ENCODE results near the gene LIPG.

The LIPG gene

DNA sequence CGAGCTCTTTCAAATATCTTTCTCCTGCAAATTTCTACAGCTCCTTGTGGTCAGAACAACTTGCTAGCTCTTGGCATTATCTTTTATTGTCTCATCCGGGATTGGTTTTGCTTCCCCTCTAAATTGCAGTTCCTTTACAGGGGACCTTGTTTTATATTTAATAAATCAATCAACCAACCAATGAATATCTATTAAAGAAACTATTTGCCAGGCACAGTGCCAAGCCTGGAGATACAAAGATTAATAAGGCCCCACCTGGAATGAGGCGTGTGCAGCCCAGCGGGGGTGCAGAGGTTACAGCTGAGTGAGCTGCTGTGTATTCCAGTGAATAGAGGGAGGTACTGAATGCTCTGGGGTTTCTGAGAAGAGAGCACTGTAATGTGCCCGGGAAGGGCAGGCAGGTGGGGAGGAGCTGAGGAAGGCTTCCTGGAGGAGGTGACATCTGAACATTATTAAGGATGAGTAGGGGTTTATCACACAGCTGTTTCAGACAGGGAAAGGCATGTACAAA is 51.8 kb downstream of the LIPG start:
- no peak for DNase-seq

DNA sequence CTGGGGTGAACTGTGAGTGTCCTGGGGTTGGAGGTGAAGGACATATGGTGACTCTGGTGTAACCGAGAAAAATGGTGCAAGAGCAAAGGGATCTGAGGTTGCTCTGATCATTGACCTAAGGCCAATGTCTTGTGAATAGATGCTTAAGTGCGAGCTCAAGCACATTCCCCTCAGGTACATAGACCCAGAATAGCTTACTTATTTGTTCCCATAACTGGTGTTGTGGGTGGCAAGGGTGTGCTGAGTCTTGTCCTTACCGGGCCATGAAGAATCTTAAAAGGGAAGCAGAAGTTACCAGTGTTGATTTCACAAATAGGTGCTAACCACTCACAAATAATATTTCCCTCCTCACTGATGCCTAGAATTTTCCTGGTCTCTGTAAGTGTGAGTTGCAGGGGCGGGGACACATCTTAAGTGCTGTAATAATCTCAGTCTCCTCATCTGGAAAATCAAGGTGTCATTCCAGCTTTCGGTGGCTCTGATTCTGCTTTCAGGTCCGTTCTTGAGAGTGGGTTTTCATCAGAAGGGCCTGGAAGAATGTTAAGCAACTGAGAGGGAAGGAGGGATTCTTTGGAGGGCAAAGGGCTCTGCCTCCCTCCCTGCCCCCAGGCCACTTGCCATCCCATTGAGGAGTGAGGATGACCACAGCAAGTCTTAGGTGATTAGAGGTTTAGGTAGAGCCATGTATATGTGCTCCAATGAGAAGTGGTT is 54.9 kb downstream of the LIPG start:
- no peak for DNase-seq

DNA sequence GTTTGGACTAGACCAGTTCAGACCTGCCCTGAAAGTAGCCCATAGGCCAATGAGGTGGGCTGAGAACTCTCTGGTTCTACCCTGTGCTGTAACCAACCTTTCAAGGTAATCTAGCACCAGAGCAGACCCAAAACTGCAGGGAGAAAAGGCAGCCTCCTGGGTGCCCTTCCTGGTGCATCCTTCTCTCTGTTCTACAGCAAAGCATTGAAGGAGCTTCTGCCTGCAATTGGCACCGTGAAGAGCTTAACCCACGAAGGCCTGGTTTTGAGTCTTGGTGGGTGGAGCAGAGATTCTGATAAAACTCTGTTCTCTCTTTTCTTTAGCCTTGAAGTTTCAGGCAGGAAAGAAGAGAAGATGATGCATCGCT is 55.5 kb downstream of the LIPG start:
- no peak for DNase-seq

DNA sequence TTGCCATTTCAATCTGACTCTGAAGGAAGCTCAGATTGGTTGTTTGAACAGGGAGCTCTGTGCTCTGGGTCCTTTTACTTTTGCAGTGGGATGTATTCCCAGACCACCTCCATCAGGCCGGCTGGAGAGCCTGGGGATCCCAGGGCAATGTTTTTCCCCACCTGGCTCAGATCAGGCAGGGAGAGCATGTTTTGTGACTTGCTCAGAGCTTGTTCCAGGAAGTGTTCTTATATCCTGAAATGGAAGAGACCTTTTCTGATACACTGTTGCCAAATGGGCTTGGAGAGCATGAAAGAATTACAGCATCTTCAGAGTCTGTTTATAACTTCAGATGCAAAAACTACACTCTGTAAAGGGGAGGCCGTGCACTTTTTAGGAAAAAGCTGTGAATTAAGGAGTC is 56.0 kb downstream of the LIPG start:
- no peak for DNase-seq

DNA sequence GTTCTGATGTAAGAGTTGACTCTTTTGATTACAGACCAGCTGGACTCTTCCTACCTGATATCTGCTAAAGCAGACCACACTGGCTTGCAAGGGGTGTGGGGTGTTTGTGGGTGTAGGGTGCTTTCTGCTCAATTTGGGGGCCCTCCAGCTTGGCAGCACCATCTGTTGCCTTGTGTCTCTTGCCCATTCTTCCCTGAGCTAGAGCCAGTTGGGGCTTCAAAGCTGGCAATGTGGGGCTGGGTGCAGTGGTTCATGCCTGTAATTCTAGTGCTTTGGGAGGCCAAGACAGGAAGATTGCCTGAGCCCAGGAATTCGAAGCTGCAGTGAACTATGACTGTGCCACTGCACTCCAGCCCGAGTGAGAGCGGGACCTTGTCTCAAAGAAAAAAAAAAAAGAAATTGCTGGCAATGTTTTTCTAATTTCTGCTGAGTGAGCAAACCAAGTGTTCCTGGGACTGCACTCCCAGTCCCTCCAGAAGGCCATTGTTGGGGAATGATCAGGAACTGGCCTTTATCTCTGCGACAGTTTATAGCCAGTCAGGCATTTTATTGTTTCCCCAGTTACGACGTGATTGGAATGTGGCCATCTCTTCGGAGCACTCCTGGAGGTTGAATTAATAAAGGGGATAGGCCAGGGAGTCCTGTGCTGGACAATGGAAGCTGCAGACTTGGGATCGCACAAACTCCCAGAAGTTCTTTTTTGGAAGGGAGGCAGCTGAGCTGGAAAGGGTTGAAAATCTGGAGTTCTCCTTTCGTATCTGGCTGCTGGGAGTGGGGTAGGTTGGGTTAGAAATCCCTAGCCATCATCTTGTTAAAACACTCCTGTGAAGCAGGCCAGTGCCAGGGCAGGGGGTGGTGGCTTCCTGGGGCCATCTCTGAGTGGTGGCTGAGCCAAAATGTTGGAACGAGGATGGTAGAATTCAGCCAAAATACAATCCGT is 57.2 kb downstream of the LIPG start:
- DNase-seq, result no peak

DNA sequence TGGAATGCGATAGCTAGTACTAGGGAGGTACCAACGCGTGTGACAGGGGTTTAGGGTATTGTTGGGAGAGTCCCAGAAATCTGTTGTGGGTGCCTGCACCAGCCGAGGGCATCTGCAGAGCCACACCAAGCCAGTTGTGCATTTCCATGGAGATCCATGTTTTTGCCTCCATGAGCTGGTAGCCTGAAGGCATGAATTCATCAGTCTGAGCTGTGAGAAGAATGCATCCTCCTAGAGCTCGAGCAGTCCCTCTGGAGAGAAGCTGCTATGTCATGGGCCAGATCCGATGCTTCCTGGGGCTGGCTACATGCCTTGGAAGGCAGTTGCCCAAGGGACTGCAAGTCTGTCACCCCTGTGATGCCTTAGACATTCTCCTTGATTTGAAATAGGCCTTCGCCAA is 57.9 kb downstream of the LIPG start:
- no peak for DNase-seq

DNA sequence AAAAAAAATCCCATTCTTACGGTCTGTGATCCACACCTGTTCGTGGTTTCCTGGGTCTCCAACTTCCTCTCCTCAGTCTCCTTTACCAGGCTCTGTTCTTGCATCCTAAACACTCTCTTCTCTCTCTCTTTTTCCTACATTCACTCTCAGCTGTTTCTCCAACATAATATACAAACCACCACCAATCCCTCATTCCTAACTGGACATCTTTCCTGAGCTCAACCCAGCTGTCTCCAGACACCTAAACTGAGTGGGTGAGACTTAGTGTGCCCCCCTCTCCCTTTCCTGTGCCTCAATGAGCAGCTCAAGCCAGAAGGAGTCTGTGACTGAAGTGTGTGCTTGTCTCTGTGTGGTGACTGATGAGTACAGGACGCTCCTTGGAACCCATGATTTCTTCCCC is 59.4 kb downstream of the LIPG start:
- no peak for DNase-seq

- DNase-seq, result no peak
Observed at GRCh38 chr18:49621717-49622351, 60.0 kb downstream of the LIPG start.

DNA sequence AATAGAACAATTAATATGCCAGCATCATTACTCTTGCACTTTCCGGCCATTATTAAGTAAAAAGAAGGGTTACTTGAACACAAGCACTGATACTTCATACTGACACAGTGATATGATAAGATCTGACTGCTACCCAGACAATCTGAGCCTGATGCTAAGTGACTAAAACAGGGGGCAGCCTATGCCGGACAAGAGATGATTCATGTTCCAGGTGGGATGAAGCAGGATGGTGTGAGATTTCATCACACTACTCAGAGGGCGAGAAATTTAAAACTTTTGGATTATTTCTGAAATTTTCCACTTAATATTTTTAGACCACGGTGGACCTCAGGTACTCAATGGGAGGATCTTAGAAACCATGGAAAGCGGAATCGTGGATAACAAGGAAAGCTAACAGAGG is 61.7 kb downstream of the LIPG start:
- no peak for DNase-seq

- no peak for DNase-seq
Observed at GRCh38 chr18:49625021-49625691, 63.3 kb downstream of the LIPG start.

DNA sequence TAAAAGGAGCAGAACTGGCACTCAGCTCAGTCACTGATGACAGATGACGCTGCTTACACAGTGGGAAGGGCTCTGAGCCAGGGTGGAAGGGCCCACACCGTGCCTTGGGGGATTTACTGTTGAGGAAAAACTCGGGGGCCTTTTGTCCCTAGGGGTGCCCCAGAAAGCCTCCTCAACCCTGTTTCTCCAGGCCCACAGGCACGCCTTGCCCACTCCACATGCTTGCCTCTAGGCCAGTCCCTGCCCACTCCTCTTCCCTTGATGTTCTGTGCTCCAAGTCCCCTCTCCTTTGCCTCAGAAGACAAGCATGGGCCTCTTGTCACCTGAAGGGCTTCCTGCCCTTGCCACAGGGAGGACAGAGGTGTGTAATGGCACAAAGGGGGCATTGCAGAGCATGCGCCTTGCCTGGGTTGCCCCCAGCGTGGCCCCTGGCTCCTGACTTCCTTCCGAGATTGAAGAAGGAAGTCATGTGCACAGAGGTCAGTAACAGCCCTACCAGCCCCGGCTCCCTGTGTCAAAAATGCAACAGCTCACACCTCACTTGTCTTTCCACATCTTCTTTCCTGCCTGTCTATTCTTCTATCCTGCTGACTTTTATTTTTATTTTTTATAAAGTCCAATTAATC is 65.1 kb downstream of the LIPG start:
- DNase-seq, result no peak

- DNase-seq, result no peak
Observed at GRCh38 chr18:49628119-49628518, 66.3 kb downstream of the LIPG start.

DNA sequence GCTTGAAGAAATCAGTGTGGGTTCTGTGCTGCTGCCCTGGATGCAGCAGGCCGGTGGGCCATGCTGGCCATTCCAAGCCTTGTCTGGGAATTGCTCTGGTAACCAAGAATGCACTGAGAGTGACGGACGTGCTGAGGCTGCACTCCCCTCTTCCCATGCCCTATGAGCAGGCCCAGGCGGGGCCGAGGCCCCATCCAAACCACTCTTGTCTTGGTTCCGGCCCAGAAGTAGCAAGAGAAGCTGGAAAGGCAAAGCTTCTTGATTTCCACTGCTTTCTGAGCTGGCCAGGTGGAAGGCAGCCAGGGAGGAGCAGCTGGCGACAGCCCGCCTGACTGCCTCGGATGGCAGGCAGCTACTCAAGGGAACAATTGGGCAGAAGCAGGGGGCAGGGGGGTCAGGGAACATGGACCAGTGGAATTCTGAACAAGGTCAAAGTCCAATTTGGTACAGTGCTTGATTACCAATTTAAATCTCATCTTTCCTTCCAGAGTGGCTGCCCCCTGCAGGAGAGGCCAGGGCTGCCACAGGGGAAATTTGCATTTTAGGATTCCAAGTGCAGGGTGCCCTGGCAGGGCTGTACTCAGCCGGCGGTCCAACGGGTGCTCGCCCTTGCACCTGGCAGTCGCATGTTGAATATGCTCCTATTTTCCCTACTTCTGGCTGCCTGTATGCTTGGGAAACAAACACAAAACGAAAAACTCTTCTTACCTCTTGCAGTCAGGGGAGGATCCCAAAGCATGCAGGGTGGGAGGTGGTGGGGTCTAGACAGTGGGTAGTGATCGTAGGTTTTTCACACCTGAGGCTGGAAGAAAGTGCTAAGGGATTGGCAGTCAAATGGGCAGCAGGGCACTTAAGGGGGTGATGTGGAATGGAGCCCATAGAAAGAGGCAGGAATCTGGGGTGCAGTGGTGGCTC is 67.3 kb downstream of the LIPG start:
- DNase-seq, result no peak

- DNase-seq, result no peak
Observed at GRCh38 chr18:49630246-49630699, 68.4 kb downstream of the LIPG start.

DNA sequence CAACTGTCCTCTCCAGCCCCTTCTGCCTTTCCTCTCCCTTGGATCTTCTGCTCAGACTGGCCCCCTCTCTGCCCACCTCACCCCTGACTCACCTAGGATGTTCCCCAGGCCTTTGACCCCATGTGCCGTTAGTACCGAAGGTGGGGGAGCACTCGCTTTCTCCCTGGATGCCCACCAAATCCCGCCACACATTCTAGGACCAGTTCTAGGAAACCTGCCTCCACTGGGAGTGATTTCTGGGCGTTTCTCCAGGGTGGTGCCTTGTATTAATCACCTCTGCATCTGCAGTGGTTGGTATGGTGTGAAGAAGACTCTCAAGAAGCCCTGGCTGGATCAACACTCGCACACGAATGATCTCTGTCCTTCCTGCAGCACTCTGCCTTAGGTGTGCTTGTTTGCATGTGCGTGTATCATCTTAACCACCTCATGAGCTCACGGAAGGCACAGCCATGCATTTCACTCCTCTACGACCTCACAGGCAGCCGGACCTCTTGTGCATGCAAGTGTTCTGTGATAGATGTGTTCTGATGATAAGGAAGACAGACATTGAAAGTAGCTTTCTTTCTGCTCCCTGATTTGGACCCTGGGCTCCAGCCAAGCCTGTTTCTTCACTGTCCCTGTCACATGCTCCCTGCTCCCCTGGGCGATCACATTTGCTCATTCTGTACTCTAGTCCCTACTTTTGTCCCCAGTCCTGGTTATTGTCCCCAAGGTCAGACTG is 69.4 kb downstream of the LIPG start:
- DNase-seq, result no peak

DNA sequence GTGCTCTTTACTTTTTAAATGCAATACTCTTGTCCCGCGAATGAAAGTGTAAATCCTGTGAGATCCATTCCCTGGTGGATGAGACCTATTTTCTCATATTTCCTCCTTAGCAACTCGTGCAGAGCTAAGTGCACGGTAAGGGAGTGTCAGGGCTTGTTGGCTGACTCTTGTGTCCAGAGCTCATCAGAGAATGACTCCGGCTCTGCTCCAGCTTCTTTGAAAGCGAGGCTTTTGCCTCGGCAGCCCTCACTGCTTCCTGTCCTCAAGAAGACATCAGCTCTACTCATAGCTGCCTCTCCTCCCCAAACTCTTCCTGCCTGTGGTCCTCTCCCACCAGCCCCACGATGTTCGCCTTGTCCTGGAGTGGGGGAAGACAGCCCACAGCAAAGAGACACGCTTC is 70.7 kb downstream of the LIPG start:
- DNase-seq, result no peak

- no peak for DNase-seq
Observed at GRCh38 chr18:49638209-49638785, 76.4 kb downstream of the LIPG start.

GRCh38 chr18:49638891-49639557 is 77.2 kb downstream of the LIPG start:
- no peak for DNase-seq

- DNase-seq, result no peak
Observed at GRCh38 chr18:49639643-49640391, 78.0 kb downstream of the LIPG start.

Data from T-helper 2 cell (primary cell).